H4 (cell line): ENCODE data around the gene OR4C15. TPM values are rescaled to one million over a fixed set of nuclear protein-coding genes. Genes with fewer than 3 reads are reported as not detected.

Experiments used
- DNase-seq: peaks from one replicate; pipeline ENCODE4 v3.0.0-alpha.2; 2015; ENCODE audit warnings: low spot score
- total RNA-seq: library from RNA; depleted of rRNA; stranded (reverse); fragments of >200 nt; shearing (Covaris generic); gene quantifications from 2 replicates; pipeline ENCODE4 v1.2.3, GENCODE V29; 2014; rRNA removed

The OR4C15 gene
- not detected in 2 replicates for total RNA-seq

DNA sequence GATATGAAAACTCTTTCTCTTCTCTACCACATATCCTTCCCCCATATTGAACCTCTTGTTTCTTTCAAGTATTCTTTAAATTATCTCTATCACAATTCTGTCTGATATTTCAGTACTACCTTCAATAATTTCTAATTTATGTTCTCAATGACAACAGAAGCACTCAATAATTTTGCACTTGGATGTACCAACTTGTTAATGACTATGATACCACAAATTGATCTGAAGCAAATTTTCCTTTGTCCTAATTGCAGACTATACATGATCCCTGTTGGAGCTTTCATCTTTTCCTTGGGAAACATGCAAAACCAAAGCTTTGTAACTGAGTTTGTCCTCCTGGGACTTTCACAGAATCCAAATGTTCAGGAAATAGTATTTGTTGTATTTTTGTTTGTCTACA is at the start of gene OR4C15:
TSS of gene OR4C15 (plus strand) at position 301 of the 400 bp plus-strand sequence. CDS start at position 301, 0 bp downstream.
- no peak for DNase-seq

DNA sequence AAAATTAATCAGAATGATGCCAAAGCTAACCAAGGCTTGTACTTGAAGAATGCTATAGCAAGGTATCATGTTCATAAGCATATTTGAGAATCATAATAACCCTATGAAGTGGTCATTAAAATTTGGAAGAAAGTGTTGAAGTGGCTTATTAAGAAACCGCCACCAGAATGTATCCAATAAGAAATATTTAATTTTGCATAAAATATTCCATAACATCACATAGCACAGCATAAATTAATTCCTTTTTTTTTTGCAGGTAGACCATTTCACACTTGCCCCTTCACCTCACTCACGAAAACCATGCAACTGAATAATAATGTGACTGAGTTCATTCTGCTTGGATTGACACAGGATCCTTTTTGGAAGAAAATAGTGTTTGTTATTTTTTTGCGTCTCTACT is 17.6 kb downstream of the OR4C15 start, which contains the start of gene OR4C16:
TSS of gene OR4C16 (plus strand) at position 301 of the 400 bp plus-strand sequence. CDS start at position 301, 0 bp downstream.
- no peak for DNase-seq

DNA sequence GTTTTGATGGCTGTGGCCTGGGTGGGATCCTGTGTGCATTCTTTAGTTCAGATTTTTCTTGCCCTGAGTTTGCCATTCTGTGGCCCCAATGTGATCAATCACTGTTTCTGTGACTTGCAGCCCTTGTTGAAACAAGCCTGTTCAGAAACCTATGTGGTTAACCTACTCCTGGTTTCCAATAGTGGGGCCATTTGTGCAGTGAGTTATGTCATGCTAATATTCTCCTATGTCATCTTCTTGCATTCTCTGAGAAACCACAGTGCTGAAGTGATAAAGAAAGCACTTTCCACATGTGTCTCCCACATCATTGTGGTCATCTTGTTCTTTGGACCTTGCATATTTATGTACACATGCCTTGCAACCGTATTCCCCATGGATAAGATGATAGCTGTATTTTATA is 18.3 kb downstream of the OR4C15 start:
- DNase-seq, result no peak

Other genes starting within 250 kb of the OR4C15 start
- gene OR4A16, start 211.3 kb upstream of the OR4C15 start, total RNA-seq, result 0.68 TPM in 1 of 2 replicates, not detected in the other
- not detected in 2 replicates for gene OR4A15, start 186.5 kb upstream of the OR4C15 start, total RNA-seq
- gene OR4C16, start 17.7 kb downstream of the OR4C15 start, total RNA-seq, result not detected in 2 replicates
- not detected in 2 replicates for gene OR4C11, start 53.2 kb downstream of the OR4C15 start, total RNA-seq
- not detected in 2 replicates for gene OR4P4, start 80.6 kb downstream of the OR4C15 start, total RNA-seq
- not detected in 2 replicates for gene OR4S2, start 93.9 kb downstream of the OR4C15 start, total RNA-seq
- 0.21 TPM in 1 of 2 replicates, not detected in the other for gene OR4C6, start 107.7 kb downstream of the OR4C15 start, total RNA-seq
- gene OR5D13, start 219.0 kb downstream of the OR4C15 start, total RNA-seq, result not detected in 2 replicates
- gene OR5D14, start 241.1 kb downstream of the OR4C15 start, total RNA-seq, result not detected in 2 replicates